Activated CD8-positive, alpha-beta memory T cell treated with anti-CD3 and anti-CD28 coated beads, Interleukin-2, amount 50 U/mL, for 48 hours (primary cell): ENCODE results near the gene ABR.
"Not testable (repeated sequence)": the region's sequence is repeated elsewhere in the genome, so short reads cannot be mapped to it uniquely, and the experiment has no call there.

Experiments
- DNase-seq: peaks from one replicate; pipeline ENCODE4 v3.0.0-alpha.2; 2020

Gene ABR

GRCh38 chr17:1173432-1174262, 6.1 kb downstream of the ABR start:
- DNase-seq, result no peak

- no peak for DNase-seq
Observed at GRCh38 chr17:1171953-1172352, 7.8 kb downstream of the ABR start.

GRCh38 chr17:1170739-1171138, 9.0 kb downstream of the ABR start:
- DNase-seq, result no peak

- DNase-seq, result no peak
Observed at GRCh38 chr17:1169929-1170312, 9.9 kb downstream of the ABR start.

GRCh38 chr17:1169221-1169928, 10.4 kb downstream of the ABR start:
- DNase-seq, result no peak

GRCh38 chr17:1168533-1169220, 11.1 kb downstream of the ABR start:
- DNase-seq, result no peak

GRCh38 chr17:1166276-1166675, 13.5 kb downstream of the ABR start:
- no peak for DNase-seq

- no peak for DNase-seq
Observed at GRCh38 chr17:1165836-1166235, 13.9 kb downstream of the ABR start.

GRCh38 chr17:1164935-1165556, 14.7 kb downstream of the ABR start:
- DNase-seq, result no peak

- no peak for DNase-seq
Observed at GRCh38 chr17:1162116-1162855, 17.5 kb downstream of the ABR start.

GRCh38 chr17:1160591-1161390, 19.0 kb downstream of the ABR start:
- no peak for DNase-seq

GRCh38 chr17:1159431-1160180, 20.2 kb downstream of the ABR start:
- no peak for DNase-seq

GRCh38 chr17:1158879-1159278, 20.9 kb downstream of the ABR start:
- no peak for DNase-seq

GRCh38 chr17:1156864-1157263, 22.9 kb downstream of the ABR start:
- DNase-seq, result no peak

GRCh38 chr17:1154704-1155103, 25.1 kb downstream of the ABR start:
- no peak for DNase-seq

GRCh38 chr17:1153795-1154546, 25.8 kb downstream of the ABR start:
- no peak for DNase-seq

GRCh38 chr17:1152582-1152981, 27.2 kb downstream of the ABR start:
- not testable (repeated sequence) for DNase-seq

GRCh38 chr17:1150863-1151600, 28.7 kb downstream of the ABR start:
- DNase-seq, result no peak

GRCh38 chr17:1149869-1150268, 29.9 kb downstream of the ABR start:
- no peak for DNase-seq
